ENCODE data around the gene OR14J1. TPM values are rescaled to one million over a fixed set of nuclear protein-coding genes. Genes with fewer than 3 reads are reported as not detected.
"Not testable (repeated sequence)": the region's sequence is repeated elsewhere in the genome, so short reads cannot be mapped to it uniquely, and the experiment has no call there.

The OR14J1 gene
- total RNA-seq, 2 donors from 2014 or later = not detected

GRCh38 chr6:29295181-29295585 is 6.3 kb upstream of the OR14J1 start:
- Histone ChIP-seq H3K4me1 (no peaks in the 10 kb centered on the region), H3K36me3 (no peaks in the 10 kb centered on the region), H3K27me3 (no peaks in the 10 kb centered on the region), H3K27ac (no peak overlapping the region), H3K9ac (ENCODE audit: low read depth in 2 of 2, low read length in 2 of 2) (no peak overlapping the region), H3K4me3 (no peak overlapping the region), H3K9me3 (no peaks in the 10 kb centered on the region)
- DNase-seq = no peak
- no peak for TF ChIP-seq CTCF (IDR thresholded peaks at IDR 0.05)
- intact Hi-C loops (cut with DNase I) = no loop called here

GRCh38 chr6:29295623-29296022 is 5.9 kb upstream of the OR14J1 start:
- Histone ChIP-seq H3K27me3 (no peaks in the 10 kb centered on the region), H3K9me3 (no peaks in the 10 kb centered on the region), H3K4me3 (no peak overlapping the region), H3K36me3 (no peaks in the 10 kb centered on the region), H3K27ac (no peak overlapping the region), H3K4me1 (no peaks in the 10 kb centered on the region), H3K9ac (ENCODE audit: low read depth in 2 of 2, low read length in 2 of 2) (no peak overlapping the region)
- DNase-seq = no peak
- intact Hi-C loops (cut with DNase I) = no loop called here
- no peak for TF ChIP-seq CTCF (IDR thresholded peaks at IDR 0.05)

GRCh38 chr6:29319931-29320330 is 18.4 kb downstream of the OR14J1 start:
- H3K9ac ChIP-seq (ENCODE audit: low read depth in 2 of 2, low read length in 2 of 2) = no peak overlapping the region
- TF ChIP-seq CTCF (IDR thresholded peaks at IDR 0.05) = no peak
- DNase-seq = no peak
- no peaks in the 10 kb centered on the region for H3K27me3 ChIP-seq
- no peaks in the 10 kb centered on the region for H3K9me3 ChIP-seq
- no peaks in the 10 kb centered on the region for H3K36me3 ChIP-seq
- no peak overlapping the region for H3K4me3 ChIP-seq
- no peaks in the 10 kb centered on the region for H3K4me1 ChIP-seq
- no peak overlapping the region for H3K27ac ChIP-seq
- intact Hi-C loops (cut with DNase I) = no loop called here

GRCh38 chr6:29323332-29323731 is 21.8 kb downstream of the OR14J1 start:
- H3K9ac ChIP-seq (ENCODE audit: low read depth in 2 of 2, low read length in 2 of 2); intact Hi-C loops (cut with DNase I); H3K27ac ChIP-seq; H3K27me3 ChIP-seq; H3K9me3 ChIP-seq; DNase-seq; H3K4me1 ChIP-seq; H3K4me3 ChIP-seq; H3K36me3 ChIP-seq: not testable (repeated sequence)

- H3K4me1 ChIP-seq = no peaks in the 10 kb centered on the region
- intact Hi-C loops (cut with DNase I) = no loop called here
- H3K4me3 ChIP-seq = no peak overlapping the region
- no peaks in the 10 kb centered on the region for H3K9me3 ChIP-seq
- DNase-seq = no peak
- H3K9ac ChIP-seq (ENCODE audit: low read depth in 2 of 2, low read length in 2 of 2) = no peak overlapping the region
- no peak overlapping the region for H3K27ac ChIP-seq
- no peak for TF ChIP-seq CTCF (IDR thresholded peaks at IDR 0.05)
- no peaks in the 10 kb centered on the region for H3K36me3 ChIP-seq
- H3K27me3 ChIP-seq = no peaks in the 10 kb centered on the region
Measured at GRCh38 chr6:29325777-29326176, 24.3 kb downstream of the OR14J1 start.

GRCh38 chr6:29332676-29333075 is 31.2 kb downstream of the OR14J1 start:
- intact Hi-C loops (cut with DNase I) = no loop called here
- Histone ChIP-seq H3K27ac (no peak overlapping the region), H3K4me1 (no peaks in the 10 kb centered on the region), H3K27me3 (no peaks in the 10 kb centered on the region), H3K36me3 (no peaks in the 10 kb centered on the region), H3K4me3 (no peak overlapping the region), H3K9me3 (no peaks in the 10 kb centered on the region), H3K9ac (ENCODE audit: low read depth in 2 of 2, low read length in 2 of 2) (no peak overlapping the region)
- TF ChIP-seq CTCF (IDR thresholded peaks at IDR 0.05) = no peak
- no peak for DNase-seq

Measured in colonic mucosa (tissue), 4 donors.